H1 (cell line): ENCODE measurements around the gene TANC1. TPM values are rescaled to one million over a fixed set of nuclear protein-coding genes. Genes with fewer than 3 reads are reported as not detected.
A peak's percentile ranks its signal among the peaks of the same experiment; 100 is the strongest.

ENCODE experiments used
- ATF2 ChIP-seq: IDR thresholded peaks from 2 replicates; pipeline ENCODE4 v1.6.1; 2012; ENCODE audit warnings: low read length, inconsistent platforms
- ATF3 ChIP-seq: IDR thresholded peaks from 2 replicates; pipeline ENCODE4 v1.6.1; 2011; ENCODE audit warnings: low read depth, mild to moderate bottlenecking, low read length; ENCODE audit not compliant: insufficient read depth
- BACH1 ChIP-seq: IDR thresholded peaks from 2 replicates; pipeline ENCODE4 v1.6.1; 2012; ENCODE audit warnings: low read length, improper control_type of control experiment
- BRCA1 ChIP-seq: IDR thresholded peaks from 2 replicates; pipeline ENCODE4 v1.6.1; 2012; ENCODE audit warnings: low read depth, low read length, improper control_type of control experiment
- CBX8 ChIP-seq: fragments of 300-800, 300-1000 bp; sonication (generic); IDR thresholded peaks from 2 replicates; pipeline ENCODE4 v1.7.1; 2016; ENCODE audit warnings: low read depth, low read length, borderline replicate concordance
- CEBPB ChIP-seq: IDR thresholded peaks from 2 replicates; pipeline ENCODE4 v1.6.1; 2012; ENCODE audit warnings: low read depth, low read length
- CREB1 ChIP-seq: IDR thresholded peaks from 2 replicates; pipeline ENCODE4 v1.6.1; 2012; ENCODE audit warnings: inconsistent platforms
- EZH2 ChIP-seq: fragments of 200-600 bp; sonication (generic); IDR thresholded peaks from 2 replicates; pipeline ENCODE4 v1.7.1; 2012; ENCODE audit warnings: low read depth, mild to moderate bottlenecking, moderate library complexity, low read length, inconsistent platforms; ENCODE audit not compliant: severe bottlenecking
- NRF1 ChIP-seq: IDR thresholded peaks from 2 replicates; pipeline ENCODE4 v1.6.1; 2011; ENCODE audit warnings: mild to moderate bottlenecking, low read depth, low read length, improper control_type of control experiment
- PHF8 ChIP-seq: fragments of 200-600 bp; sonication (generic); conservative IDR thresholded peaks from 2 replicates; pipeline ENCODE4 v1.7.1; 2012; ENCODE audit warnings: low read depth, mild to moderate bottlenecking, inconsistent platforms, low read length, moderate library complexity
- RAD21 ChIP-seq, 2 experiments: IDR thresholded peaks in 1 of 2; conservative IDR thresholded peaks in 1 of 2; 2 replicates each; pipeline ENCODE4 v1.6.1; 2011; ENCODE audit warnings: low read depth in 2 of 2, low read length in 2 of 2, improper control_type of control experiment in 1 of 2, inconsistent platforms in 1 of 2, mild to moderate bottlenecking in 1 of 2, moderate library complexity in 1 of 2
- RBBP5 ChIP-seq: IDR thresholded peaks from 2 replicates; pipeline ENCODE4 v1.7.1; 2012; ENCODE audit warnings: low read depth, mild to moderate bottlenecking, inconsistent platforms, low read length, moderate library complexity, borderline replicate concordance
- SIRT6 ChIP-seq: IDR thresholded peaks from one replicate; pipeline ENCODE4 v1.7.1; 2012; ENCODE audit warnings: low read length, inconsistent platforms
- SIX5 ChIP-seq: IDR thresholded peaks from 2 replicates; pipeline ENCODE4 v1.6.1; 2011; ENCODE audit warnings: mild to moderate bottlenecking, low read depth, low read length
- SP4 ChIP-seq: IDR thresholded peaks from 2 replicates; pipeline ENCODE4 v1.6.1; 2012; ENCODE audit warnings: low read length, inconsistent platforms
- SUZ12 ChIP-seq: fragments of 200-600 bp; sonication (generic); IDR thresholded peaks from 2 replicates; pipeline ENCODE4 v1.6.1; 2012; ENCODE audit warnings: mild to moderate bottlenecking, inconsistent platforms, low read length, moderate library complexity, mixed read lengths
- TAF7 ChIP-seq: optimal IDR thresholded peaks from 2 replicates; pipeline ENCODE3; 2011; ENCODE audit warnings: low read depth, mild to moderate bottlenecking, inconsistent platforms, low read length, moderate library complexity, borderline replicate concordance
- polyA plus RNA-seq, 7 experiments: library from polyadenylated mRNA; depleted of rRNA in 3 of 7; stranded (reverse) in 5 of 7; unstranded in 2 of 7; fragments of >200 nt in 5 of 7; fragments of 200-250 nt in 2 of 7; gene quantifications; 1 replicate in 5 of 7; 2 replicates in 1 of 7; 4 replicates in 1 of 7; pipeline versions ENCODE4 v1.2.1 to v1.2.3, GENCODE V29; 2011 to 2013; ENCODE audit warnings: missing spikeins in 2 of 7, mixed read lengths in 2 of 7
- total RNA-seq: library from RNA; stranded (reverse); fragmentation: NEBNext Ultra II Directional; extraction: Animal tissue kit (Norgen Biotek cat#: 25700); gene quantifications from 2 replicates; pipeline ENCODE4 v1.2.1, GENCODE V29; 2021

Gene TANC1
- total and polyA plus RNA-seq, 2 of the 8 experiments (the other 6 are each of a cell fraction or from before 2014, with no cell fraction given) = 4.1 to 7.6 TPM

- TF ChIP-seq ATF2 = no peak
- TF ChIP-seq RAD21 (IDR thresholded peaks at IDR 0.05 in 1 of 2, conservative IDR thresholded peaks at IDR 0.05 in 1 of 2; ENCODE audit: low read depth in 2 of 2, low read length in 2 of 2) = 0 out of 4 replicates have a peak, but pooled peaks of 1 of the 2 experiments have one; percentile 0
- TF ChIP-seq TAF7 = peak; percentile 48
- TF ChIP-seq BACH1 = no peak
- no peak for TF ChIP-seq ATF3
- TF ChIP-seq CREB1 = no peak
- no peak for TF ChIP-seq BRCA1
- TF ChIP-seq PHF8 = peak; percentile 47; the same call in 1 of the 2 replicates
- TF ChIP-seq NRF1 = no peak
- no peak for TF ChIP-seq SIRT6
- peak; percentile 57 for TF ChIP-seq EZH2
- peak; percentile 57; the same call in 1 of the 2 replicates for TF ChIP-seq RBBP5
- no peak for TF ChIP-seq CBX8
- no peak for TF ChIP-seq CEBPB
- no peak for TF ChIP-seq SIX5
- TF ChIP-seq SUZ12 = peak; percentile 39; the same call in 1 of the 2 replicates
- no peak for TF ChIP-seq SP4
Measured at GRCh38 chr2:158967731-158968395, 577 bp upstream of the TANC1 start (continued).
